ENCODE results near the gene FHAD1.

The FHAD1 gene

GRCh38 chr1:15445390-15446122, 198.5 kb downstream of the FHAD1 start:
- Histone ChIP-seq H3K4me2 (ENCODE audit: low read length) (no peak overlapping the region), H3K9ac (ENCODE audit: low read length) (no peak overlapping the region), H3K79me2 (ENCODE audit: low read length) (no peaks in the 10 kb centered on the region), H2AFZ (ENCODE audit: low read depth, low read length) (no peak overlapping the region), H3K27me3 (ENCODE audit: low read depth, low read length) (no peaks in the 10 kb centered on the region), H3K36me3 (replicated peaks; ENCODE audit: low read depth, low read length) (no peaks in the 10 kb centered on the region), H3K9me3 (ENCODE audit: insufficient read depth, low read length) (no peaks in the 10 kb centered on the region), H3K4me3 (ENCODE audit: low read length) (no peak overlapping the region), H3K4me1 (ENCODE audit: low read length) (no peaks in the 10 kb centered on the region), H4K20me1 (ENCODE audit: insufficient read depth, low read length) (no peaks in the 10 kb centered on the region), H3K27ac (ENCODE audit: low read length) (no peak overlapping the region)
- no peak for TF ChIP-seq EZH2phosphoT487 (IDR thresholded peaks at IDR 0.05; ENCODE audit: low read depth)
- no peak for TF ChIP-seq CTCF (IDR thresholded peaks at IDR 0.05; ENCODE audit: low read depth, low read length)

GRCh38 chr1:15446212-15446611, 199.2 kb downstream of the FHAD1 start:
- no peak overlapping the region for H2AFZ ChIP-seq (ENCODE audit: low read depth, low read length)
- no peaks in the 10 kb centered on the region for H3K79me2 ChIP-seq (ENCODE audit: low read length)
- H3K9me3 ChIP-seq (ENCODE audit: insufficient read depth, low read length) = no peaks in the 10 kb centered on the region
- no peak overlapping the region for H3K4me2 ChIP-seq (ENCODE audit: low read length)
- H4K20me1 ChIP-seq (ENCODE audit: insufficient read depth, low read length) = no peaks in the 10 kb centered on the region
- TF ChIP-seq EZH2phosphoT487 (IDR thresholded peaks at IDR 0.05; ENCODE audit: low read depth) = no peak
- no peak for TF ChIP-seq CTCF (IDR thresholded peaks at IDR 0.05; ENCODE audit: low read depth, low read length)
- no peak overlapping the region for H3K27ac ChIP-seq (ENCODE audit: low read length)
- no peaks in the 10 kb centered on the region for H3K36me3 ChIP-seq (replicated peaks; ENCODE audit: low read depth, low read length)
- no peak overlapping the region for H3K4me3 ChIP-seq (ENCODE audit: low read length)
- no peaks in the 10 kb centered on the region for H3K4me1 ChIP-seq (ENCODE audit: low read length)
- H3K27me3 ChIP-seq (ENCODE audit: low read depth, low read length) = no peaks in the 10 kb centered on the region
- H3K9ac ChIP-seq (ENCODE audit: low read length) = no peak overlapping the region
